Forelimb muscle (tissue), 1 donor: ENCODE data around the gene TTC34. TPM values are rescaled to one million over a fixed set of nuclear protein-coding genes. Genes with fewer than 3 reads are reported as not detected.

Source experiments
- DNase-seq: peaks from one replicate; pipeline ENCODE4 v3.0.0-alpha.2; 2013; ENCODE audit warnings: low read depth
- polyA plus RNA-seq: library from polyadenylated mRNA; unstranded; fragments of 120-200 nt; gene quantifications from one replicate; pipeline ENCODE4 v1.2.1, GENCODE V29; 2013; ENCODE audit not compliant: insufficient read length

Gene TTC34
- polyA plus RNA-seq, 1 donor: 0.32 TPM

GRCh38 chr1:2812939-2813653 lies 11.6 kb upstream of the TTC34 start:
- no peak for DNase-seq

DNA sequence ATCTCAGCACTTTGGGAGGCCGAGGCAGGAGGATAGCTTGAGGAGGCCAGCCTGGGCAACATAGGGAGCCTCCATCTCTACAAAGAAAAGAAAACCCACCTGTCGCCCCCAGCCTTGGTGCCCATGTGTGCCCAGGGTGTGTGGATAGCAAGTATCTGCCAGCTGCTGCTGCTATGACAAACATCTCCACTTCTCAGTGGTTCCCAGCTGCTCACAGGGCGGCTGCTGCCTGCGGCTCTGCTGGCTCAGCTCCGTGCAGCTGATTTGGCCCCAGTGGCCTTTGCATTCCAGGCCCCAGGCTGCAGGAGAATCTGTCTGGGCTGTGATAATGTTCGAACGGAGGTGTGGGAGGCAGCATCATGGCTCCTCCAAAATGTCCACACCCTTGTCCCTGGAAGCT lies 10.6 kb upstream of the TTC34 start:
- DNase-seq: no peak

DNA sequence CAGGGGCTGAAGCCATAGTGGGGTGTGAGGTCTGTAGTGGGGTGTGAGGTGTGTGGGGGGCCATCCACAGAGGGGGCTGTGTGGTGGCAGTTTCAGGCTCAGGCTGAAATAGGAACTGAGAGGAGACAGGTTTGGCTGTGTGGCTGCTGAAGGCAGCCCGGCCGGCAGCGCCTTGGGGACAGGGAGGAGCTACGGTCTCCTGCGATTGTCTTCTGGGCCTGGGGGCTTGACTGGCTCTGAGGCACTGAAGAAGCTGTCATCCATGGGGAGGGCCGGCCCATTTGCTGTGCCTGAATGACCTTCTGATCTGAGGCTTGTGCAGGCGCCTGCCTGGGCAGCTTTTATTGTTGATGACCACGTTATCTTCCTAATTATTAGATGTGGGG lies 10.0 kb upstream of the TTC34 start:
- no peak for DNase-seq

DNA sequence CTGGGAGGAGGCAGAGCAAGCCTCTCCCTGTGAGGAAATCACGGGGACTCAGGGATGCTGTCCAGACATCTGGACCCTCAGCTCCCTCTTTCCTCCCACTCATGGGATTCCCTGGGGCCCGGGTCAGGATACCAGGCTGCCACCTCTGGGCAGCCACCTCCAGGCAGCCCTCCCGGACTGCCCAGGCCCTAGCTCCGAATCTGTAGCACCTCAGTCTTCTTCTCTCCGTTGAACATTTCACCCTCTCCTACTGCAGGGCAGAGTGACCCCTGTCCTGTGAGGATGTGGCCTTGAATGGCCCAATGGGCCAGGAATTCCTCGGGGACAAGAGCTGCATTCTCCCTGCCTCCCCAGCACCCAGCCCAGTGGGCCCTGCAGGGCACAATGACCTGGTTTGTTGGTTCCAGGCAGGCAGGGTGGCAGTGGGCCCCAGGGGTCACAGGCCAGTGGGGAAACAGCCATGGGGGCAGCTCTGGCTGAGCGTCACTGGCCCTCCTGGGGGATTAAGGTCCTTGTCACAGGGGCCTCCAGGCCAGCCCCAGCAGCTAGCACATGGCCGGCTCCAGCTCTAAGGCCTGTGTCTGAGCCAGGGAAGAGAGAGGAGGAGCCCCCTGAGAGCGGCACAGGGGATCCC lies 9.5 kb upstream of the TTC34 start:
- DNase-seq: no peak

DNA sequence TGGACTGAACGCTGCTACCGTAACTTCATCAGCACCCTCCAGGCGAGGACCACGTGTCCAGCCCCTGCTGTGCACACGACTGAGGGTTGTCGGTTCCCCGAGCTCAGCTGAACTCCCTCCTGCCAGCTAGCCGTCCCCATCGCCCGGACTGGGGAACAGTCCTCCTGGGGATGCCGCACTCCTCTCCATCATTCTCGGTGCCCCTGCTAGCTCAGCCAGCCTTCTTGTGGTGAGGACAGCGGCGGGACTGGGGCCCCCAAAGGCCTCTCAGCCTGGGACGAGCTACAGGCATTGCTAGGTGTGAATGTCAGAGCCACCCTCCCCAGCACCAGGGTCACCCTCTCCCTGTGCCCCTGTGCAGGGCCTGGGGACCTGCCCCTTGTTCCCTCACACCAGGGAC lies 8.8 kb upstream of the TTC34 start:
- no peak for DNase-seq

DNA sequence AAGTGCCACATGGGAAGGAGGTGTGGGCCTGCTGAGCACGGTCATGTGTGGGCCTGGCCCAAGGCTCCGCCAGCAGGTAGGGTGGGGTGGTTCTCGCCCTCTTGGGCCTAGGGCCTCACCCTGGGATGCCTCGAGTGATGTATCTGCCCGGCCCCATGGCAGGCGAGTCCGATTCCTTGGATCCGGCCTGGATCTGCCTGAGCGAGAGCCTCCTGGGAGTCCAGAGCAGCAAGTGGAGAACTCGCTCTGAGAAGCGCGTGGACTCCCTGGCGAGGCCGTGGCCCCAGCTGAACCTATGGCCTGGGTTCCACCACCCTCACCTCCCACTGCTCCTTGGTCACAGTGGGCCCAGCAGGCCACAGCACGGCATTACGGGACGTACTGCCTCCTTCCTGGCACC lies 8.2 kb upstream of the TTC34 start:
- DNase-seq: no peak

DNA sequence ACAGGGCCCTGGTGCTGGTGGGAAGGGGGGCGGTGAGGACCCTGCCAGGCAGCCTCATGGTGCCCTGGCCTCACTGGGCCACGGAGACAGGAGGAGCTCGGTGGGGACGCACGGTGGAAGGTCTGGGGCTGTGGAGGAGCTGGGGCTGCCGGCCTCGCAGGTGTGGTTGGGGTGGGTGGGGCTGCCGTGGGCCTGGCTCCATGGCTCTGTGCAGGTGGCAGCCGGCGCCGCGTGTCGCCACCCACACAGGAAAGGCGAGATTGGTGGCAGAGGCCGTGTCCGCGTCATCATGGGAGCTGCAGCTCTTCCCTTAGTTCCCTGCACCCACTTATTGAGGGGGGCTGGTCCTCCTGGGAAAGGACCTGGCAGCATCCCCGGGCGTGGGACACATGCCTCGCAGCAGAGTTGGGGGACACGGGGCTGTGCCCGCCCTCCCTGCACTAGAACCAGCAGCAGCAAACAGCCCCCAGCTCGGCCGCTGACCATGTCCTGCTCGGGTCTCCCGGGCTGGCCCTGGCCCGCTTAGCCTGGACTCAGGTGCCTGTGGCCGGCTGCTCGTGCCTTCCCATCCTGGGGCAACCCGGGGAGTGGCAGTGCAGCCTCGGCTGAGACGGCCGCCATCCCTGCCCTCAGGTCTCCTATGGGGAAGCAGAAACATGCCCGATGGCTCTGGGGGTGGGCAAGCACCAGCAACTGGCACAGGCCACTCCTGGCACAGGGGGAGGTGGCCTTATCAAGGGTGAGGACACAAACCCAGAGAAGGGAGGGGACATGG lies 7.5 kb upstream of the TTC34 start:
- DNase-seq: no peak

DNA sequence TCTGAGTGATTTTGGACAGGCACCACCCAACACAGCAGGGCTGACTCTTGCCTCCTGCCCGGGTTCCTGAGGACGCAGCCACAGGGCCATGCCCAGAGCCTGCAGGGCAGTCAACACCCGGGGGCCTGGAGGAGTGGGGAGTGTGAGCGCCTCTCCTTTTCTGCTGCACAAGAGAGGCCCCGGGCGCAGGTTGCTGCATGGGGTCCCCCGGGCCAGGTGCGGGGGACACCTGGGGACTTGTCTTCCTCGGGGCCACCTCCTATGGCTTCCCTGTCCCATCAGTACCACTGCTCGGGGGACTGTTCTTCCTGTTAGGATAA lies 6.9 kb upstream of the TTC34 start:
- DNase-seq: no peak

DNA sequence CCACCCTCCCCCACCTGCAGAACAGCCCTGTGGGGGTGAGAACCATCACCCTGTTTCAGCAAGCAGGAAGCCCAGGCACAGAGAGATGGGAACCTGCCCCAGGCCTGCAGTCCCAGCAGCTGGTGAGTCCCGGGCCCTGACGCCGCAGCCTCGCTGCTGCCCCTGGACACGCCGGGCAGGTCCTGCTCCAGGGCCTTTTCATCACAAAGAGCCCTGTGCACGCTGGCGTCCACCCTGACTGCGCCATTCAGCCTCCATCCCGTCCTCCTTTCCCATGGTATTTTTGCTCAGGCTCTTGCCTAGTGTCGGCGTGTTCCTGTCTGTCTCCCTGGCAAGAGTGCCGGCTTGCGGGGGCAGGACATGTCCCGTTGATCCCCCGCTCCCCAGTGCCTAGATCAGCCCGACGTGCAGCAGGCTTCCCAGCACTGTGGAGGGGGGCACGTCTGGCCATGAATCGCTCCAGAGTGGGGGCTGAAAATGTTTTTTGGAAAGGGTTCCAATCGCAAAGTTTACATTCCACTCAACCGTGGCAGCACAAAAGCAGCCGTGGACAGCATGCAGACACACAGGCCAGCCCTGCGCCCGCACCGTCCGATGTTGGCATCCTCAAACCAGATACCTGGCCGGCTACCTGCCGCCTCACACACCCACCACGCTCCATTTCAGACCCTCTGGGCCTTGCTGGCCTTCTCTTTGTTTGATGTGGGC lies 6.3 kb upstream of the TTC34 start:
- no peak for DNase-seq

DNA sequence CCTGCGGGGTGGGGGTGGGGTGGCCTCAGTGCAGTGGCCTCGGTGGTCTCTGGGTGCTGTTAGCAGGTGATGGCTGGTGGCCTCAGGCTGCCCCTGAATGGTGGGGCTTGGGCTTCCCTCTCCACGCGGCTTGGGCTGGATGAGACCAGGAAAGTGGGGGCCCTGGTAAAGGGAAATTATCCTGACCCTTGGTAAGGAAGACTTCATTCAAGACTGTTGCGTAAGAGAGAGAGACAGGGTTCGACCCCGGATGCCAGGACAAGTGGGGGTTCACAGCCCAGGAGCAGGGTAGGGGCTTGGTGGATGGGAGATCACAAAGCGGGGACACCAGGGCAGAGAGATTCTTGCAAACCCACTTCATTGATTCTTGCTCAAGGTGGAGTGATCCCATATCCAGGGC lies 5.5 kb upstream of the TTC34 start:
- no peak for DNase-seq

DNA sequence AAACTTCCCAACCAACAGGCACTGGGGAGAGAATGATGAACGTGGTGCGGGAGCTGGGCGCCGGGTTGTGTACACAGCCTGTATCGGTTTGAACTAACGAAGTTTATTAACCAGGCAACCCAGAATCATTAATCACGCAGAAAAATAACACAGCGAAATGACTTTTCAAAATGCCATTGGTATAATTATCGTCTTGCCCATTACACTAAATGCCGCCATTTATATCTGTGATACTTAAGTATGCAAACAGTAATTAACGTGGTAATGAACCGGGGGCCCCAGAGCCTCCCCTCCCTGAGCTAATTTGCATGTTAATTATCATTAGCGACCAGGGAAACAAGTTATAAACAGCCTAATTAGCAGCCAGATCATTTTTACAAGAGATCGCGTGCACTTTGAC lies 5.1 kb upstream of the TTC34 start:
- DNase-seq: no peak

GRCh38 chr1:2805801-2806430 lies 4.4 kb upstream of the TTC34 start:
- no peak for DNase-seq

DNA sequence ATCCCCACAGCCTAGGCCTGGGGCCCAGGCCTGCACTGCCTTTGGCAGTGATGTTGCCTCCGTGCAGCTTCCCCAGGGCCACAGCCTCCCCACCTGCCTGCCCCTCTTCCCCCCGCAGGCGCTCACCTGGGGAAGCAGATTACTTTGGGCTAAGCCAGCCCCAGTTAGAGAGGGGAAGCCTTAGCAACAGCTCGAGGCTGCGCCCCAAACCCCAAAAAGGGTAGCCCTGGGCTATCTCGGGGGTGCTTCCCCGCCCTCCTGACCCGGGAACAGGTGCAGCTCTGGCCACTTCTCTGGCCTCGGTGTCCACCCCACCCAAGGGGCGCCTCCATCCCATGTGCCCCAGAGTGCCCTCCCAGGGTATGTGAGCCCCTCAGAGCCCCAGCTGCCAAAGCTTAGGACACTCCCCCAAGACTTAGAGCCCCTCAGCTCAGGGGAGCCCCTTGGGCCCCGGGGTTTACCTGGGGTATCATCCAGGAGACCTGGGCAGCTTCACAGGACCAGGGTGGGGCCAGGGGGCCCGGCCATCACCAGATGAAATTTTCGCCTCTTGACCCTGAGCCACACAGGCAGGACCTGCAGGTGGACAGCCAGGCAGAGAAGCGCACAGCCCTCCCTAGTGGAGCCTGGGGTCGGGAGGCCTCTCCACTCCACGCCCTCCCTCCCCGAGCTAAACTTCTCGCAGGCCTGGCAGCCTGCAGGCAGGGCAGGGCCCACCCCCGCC lies 3.3 kb upstream of the TTC34 start:
- DNase-seq: no peak

DNA sequence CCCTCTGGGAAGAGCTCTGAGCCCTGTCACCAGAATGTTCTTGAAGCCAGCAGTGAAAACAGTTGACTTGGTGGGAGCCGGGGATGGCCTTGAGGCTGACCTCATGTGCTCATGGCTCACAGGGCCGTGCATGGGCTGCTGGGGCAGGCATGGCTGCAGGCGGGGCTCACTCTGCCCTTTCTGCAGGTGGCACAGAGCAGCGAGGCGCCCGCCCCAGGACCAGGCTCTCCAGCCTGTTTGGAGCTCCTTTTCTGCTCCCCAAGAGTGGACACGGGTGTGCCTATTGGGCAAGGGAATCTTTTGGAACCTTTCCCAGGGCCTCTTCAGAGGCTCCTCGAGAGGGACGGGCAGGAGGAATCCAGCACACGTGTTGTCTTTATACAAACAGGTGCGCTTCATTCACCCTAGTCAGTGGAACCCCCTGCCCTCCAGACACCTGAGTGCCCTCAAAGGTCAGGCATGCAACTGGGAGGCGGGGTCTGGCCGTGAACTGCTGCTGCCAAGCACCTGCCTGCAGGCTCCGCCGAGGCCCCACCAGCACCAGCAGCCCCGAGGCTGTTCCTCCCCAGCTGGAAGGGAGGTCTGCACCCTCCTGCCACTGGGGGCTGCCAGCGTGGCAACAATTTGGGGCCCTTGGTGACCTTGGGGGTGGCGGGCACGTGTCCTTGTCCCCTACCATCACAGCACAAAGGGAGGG lies 2.6 kb upstream of the TTC34 start:
- DNase-seq: no peak

DNA sequence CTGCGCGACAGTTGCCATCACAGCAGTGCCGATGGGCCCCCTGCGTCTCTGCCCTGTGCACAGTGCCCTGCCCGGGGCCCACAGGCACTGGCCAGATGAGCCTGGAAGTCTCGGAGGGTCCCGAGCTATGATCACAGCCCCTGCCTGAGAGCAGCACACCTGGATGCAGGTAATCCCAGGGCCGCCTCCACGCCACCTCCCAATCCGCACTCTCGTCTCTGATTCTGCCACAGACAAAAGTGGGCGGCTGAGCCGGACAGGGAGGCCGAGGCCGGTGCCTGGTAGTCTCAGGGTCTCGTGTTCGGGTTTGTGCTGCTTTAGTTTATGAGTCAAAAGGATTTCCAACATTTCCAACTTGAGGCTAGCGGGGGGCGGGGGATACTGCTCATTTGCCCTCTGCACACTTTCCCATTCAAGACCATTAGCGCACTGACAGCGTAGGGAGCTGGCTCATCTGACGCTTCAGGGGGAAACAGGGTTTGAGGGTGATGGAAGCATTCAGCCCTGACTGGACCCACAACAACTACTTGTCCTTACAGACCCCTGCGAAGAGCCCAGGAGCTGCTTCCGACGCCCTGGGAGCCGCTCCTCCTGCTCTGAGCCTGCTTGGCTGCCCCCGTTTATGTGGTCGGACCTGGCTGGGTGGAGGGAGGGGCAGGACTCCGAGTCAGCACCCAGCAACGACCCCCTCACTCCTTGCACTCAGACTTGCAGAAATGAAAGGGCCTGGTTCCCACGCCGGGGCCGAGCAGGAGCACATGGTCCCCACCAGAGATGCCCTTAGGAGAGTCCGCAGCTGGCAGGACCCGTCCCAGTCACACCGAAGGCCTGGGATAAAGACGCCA lies 1.8 kb upstream of the TTC34 start:
- DNase-seq: no peak

DNA sequence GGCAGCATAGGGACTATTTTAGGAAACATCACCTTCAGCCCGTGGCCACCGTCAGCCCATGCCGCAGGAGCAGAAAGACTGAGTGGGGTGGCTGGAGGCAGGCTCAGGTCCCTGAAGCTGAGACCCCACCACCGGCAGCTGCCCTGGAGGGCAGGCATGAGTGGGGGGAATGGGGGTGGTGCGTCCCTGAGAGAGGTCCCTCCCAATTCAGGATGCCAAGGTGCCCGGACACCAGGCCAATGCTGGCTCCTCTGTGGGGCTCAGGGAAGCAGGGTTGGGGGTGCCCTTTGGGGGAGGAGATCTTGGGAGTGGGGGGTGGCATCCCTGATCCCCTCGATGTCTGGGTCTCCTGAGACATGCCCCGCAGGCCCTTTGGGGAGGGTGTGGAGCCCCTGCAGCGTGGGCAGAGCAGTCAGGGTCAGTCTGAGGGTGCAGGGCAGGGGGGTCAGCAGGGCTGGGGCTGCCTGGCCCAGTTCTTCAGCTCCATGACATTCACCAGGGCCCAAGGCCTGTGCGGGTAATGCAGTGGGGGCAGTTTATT lies 998 bp upstream of the TTC34 start:
- no peak for DNase-seq

DNA sequence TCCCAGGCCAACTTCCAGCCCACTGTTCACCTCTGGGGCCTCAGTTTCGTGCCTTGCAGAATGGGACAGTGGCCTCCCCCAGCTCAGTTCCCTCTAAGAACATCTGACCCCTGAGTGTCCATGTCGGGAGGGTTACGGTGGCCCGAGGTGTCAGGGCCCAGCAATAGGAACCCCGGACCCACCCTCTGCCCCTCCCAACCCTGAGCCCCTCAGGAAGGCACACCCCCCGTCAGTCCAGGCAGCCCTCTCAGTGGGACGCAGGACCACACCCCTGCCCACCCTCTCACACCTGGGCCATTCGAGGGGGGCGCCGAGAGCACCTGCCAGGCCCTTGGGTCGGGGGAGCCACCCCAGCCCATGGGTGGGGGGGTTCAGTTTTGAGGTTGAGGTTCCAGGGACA lies 447 bp downstream of the TTC34 start:
- no peak for DNase-seq

- no peak for DNase-seq
Measured at GRCh38 chr1:2800664-2801045, 838 bp downstream of the TTC34 start.

DNA sequence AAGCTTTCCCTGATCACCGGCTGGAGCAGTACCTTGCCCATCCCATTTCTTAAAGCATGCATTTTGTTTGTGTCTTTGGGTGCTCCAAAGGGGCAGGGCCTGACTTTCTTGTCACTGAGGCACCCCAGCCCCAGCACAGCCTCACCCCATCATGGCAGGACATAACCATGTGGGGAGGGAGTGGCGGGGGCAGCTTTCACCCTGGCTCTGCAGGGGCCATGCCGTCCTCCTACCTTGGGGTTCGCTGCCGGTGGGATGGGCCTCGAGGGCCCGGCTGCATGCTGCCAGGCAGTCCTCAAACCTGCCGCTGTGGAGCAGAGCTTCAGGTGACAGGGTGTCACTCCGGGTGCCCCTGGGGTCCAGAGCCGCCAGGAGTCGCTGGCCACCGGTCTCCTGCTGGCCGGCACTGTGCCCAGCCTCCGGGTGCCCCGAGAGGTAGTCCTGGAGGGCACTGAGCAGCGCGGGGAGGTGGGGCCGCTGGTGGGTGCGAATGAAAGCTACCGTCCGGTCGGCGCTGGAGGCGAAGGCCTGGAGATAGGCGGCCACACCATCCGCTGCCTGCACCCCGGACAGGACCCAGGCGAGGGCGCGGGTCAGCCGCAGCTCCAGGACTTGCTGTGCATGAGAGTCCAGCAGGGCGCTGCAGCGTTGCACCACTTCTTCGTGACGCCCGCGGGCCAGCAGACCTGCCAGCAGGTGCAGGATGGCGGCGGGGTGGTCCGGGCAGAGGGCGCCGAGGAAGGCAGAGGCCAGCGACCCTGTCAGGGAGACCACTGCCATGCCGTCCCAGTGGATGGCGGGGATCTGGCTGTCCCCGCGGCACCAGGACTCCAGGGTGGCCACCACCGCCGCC lies 1.5 kb downstream of the TTC34 start:
- no peak for DNase-seq
